H9 (cell line): ENCODE data around the gene NUDT16. TPM values are rescaled to one million over a fixed set of nuclear protein-coding genes. Genes with fewer than 3 reads are reported as not detected.

Source experiments
- DNase-seq: peaks from one replicate; pipeline ENCODE4 v3.0.0-alpha.2; 2017
- H2AFZ ChIP-seq: one replicate; pipeline ENCODE4 v1.6.1; 2013; ENCODE audit warnings: mild to moderate bottlenecking, low read length, control low read depth, moderate library complexity
- H2AK5ac ChIP-seq: 2 replicates; pipeline ENCODE4 v1.6.1; 2013; ENCODE audit warnings: low read length, control low read depth, mixed read lengths; ENCODE audit not compliant: insufficient read length
- H2BK120ac ChIP-seq: one replicate; pipeline ENCODE4 v1.6.1; 2013; ENCODE audit warnings: low read depth, mild to moderate bottlenecking, low read length, control low read depth, inconsistent platforms; ENCODE audit not compliant: poor library complexity, severe bottlenecking
- H2BK12ac ChIP-seq: 2 replicates; pipeline ENCODE4 v1.6.1; 2013; ENCODE audit warnings: low read length, control low read depth, mixed read lengths, low read depth; ENCODE audit not compliant: insufficient read length
- H2BK15ac ChIP-seq: 2 replicates; pipeline ENCODE4 v1.6.1; 2013; ENCODE audit warnings: low read depth, low read length, control low read depth
- H2BK20ac ChIP-seq: one replicate; pipeline ENCODE4 v1.6.1; 2013; ENCODE audit warnings: low read depth, mild to moderate bottlenecking, low read length, control low read depth, inconsistent platforms; ENCODE audit not compliant: poor library complexity, severe bottlenecking
- H2BK5ac ChIP-seq: 2 replicates; pipeline ENCODE4 v1.6.1; 2013; ENCODE audit warnings: low read length, control low read depth, mixed read lengths; ENCODE audit not compliant: insufficient read length
- H3K14ac ChIP-seq: 2 replicates; pipeline ENCODE4 v1.6.1; 2013; ENCODE audit warnings: low read length, control low read depth; ENCODE audit not compliant: insufficient read depth
- H3K18ac ChIP-seq: 2 replicates; pipeline ENCODE4 v1.6.1; 2013; ENCODE audit warnings: low read depth, mild to moderate bottlenecking, mixed read lengths, low read length, control low read depth; ENCODE audit not compliant: insufficient read length
- H3K23ac ChIP-seq: 2 replicates; pipeline ENCODE4 v1.6.1; 2013; ENCODE audit warnings: low read length, control low read depth, mixed read lengths, low read depth; ENCODE audit not compliant: insufficient read length
- H3K23me2 ChIP-seq: 2 replicates; pipeline ENCODE4 v1.6.1; 2013; ENCODE audit warnings: low read depth, mild to moderate bottlenecking, mixed read lengths, low read length, control low read depth; ENCODE audit not compliant: insufficient read length, poor library complexity, severe bottlenecking
- H3K27ac ChIP-seq: 2 replicates; pipeline ENCODE4 v1.5.1; 2013; ENCODE audit warnings: low read length, control low read depth, mixed read lengths, low read depth; ENCODE audit not compliant: insufficient read length
- H3K27me3 ChIP-seq: 2 replicates; pipeline ENCODE4 v1.6.1; 2013; ENCODE audit warnings: low read length, control low read depth, inconsistent platforms; ENCODE audit not compliant: insufficient read depth
- H3K4ac ChIP-seq: 2 replicates; pipeline ENCODE4 v1.6.1; 2013; ENCODE audit warnings: low read depth, mild to moderate bottlenecking, control low read depth, inconsistent platforms, low read length, moderate library complexity
- H3K4me1 ChIP-seq: 2 replicates; pipeline ENCODE4 v1.6.1; 2013; ENCODE audit warnings: low read length, control low read depth, inconsistent platforms; ENCODE audit not compliant: insufficient read depth
- H3K4me2 ChIP-seq: 2 replicates; pipeline ENCODE4 v1.6.1; 2013; ENCODE audit warnings: low read length, control low read depth, mixed read lengths; ENCODE audit not compliant: insufficient read length, insufficient read depth
- H3K56ac ChIP-seq: 2 replicates; pipeline ENCODE4 v1.6.1; 2013; ENCODE audit warnings: low read depth, mild to moderate bottlenecking, mixed read lengths, low read length, control low read depth; ENCODE audit not compliant: insufficient read length
- H3K79me1 ChIP-seq: 2 replicates; pipeline ENCODE4 v1.6.1; 2013; ENCODE audit warnings: low read depth, mild to moderate bottlenecking, moderate library complexity, low read length, control low read depth, inconsistent platforms; ENCODE audit not compliant: insufficient read depth, poor library complexity, severe bottlenecking
- H3K79me2 ChIP-seq: 2 replicates; pipeline ENCODE4 v1.6.1; 2013; ENCODE audit warnings: low read length, control low read depth, inconsistent platforms; ENCODE audit not compliant: insufficient read depth
- H3K9ac ChIP-seq: 2 replicates; pipeline ENCODE4 v1.6.1; 2013; ENCODE audit warnings: low read length, control low read depth, mixed read lengths; ENCODE audit not compliant: insufficient read length; ENCODE audit errors: extremely low read depth
- H3K9me3 ChIP-seq: one replicate; pipeline ENCODE4 v1.6.1; 2013; ENCODE audit warnings: low read depth, low read length, inconsistent platforms; ENCODE audit not compliant: control insufficient read depth
- H3T11ph ChIP-seq: one replicate; pipeline ENCODE4 v1.6.1; 2013; ENCODE audit warnings: mild to moderate bottlenecking, low read length, control low read depth, inconsistent platforms
- H4K20me1 ChIP-seq: one replicate; pipeline ENCODE4 v1.6.1; 2013; ENCODE audit not compliant: control insufficient read depth, insufficient read length, insufficient read depth
- H4K5ac ChIP-seq: 2 replicates; pipeline ENCODE4 v1.6.1; 2013; ENCODE audit warnings: low read depth, mild to moderate bottlenecking, mixed read lengths, low read length, control low read depth; ENCODE audit not compliant: insufficient read length
- H4K8ac ChIP-seq: replicated peaks from 2 replicates; pipeline ENCODE4 v1.6.1; 2013; ENCODE audit warnings: low read length, control low read depth, mixed read lengths, low read depth; ENCODE audit not compliant: insufficient read length
- H4K91ac ChIP-seq: 2 replicates; pipeline ENCODE4 v1.6.1; 2013; ENCODE audit warnings: low read depth, mild to moderate bottlenecking, moderate library complexity, mixed read lengths, low read length, control low read depth; ENCODE audit not compliant: insufficient read length
- H3K27ac Mint-ChIP-seq, 3 experiments: 2 replicates in 2 of 3; 3 replicates in 1 of 3; pipeline ENCODE4 v1.8.0; 2020 to 2021; ENCODE audit warnings: mixed read lengths in 3 of 3, mild to moderate bottlenecking in 1 of 3, moderate library complexity in 1 of 3
- H3K27me3 Mint-ChIP-seq: 2 replicates; pipeline ENCODE4 v1.8.0; 2021; ENCODE audit warnings: low read depth, mild to moderate bottlenecking, moderate library complexity, mixed read lengths
- H3K36me3 Mint-ChIP-seq, 3 experiments: 2 replicates in 2 of 3; 3 replicates in 1 of 3; pipeline ENCODE4 v1.8.0; 2020 to 2021; ENCODE audit warnings: low read depth in 3 of 3, mixed read lengths in 3 of 3; ENCODE audit not compliant: insufficient read depth in 1 of 3
- H3K4me1 Mint-ChIP-seq, 2 experiments: 2 replicates each; pipeline ENCODE4 v1.8.0; 2020; ENCODE audit warnings: mixed read lengths in 2 of 2
- H3K4me3 Mint-ChIP-seq, 2 experiments: 2 replicates in 1 of 2; 3 replicates in 1 of 2; pipeline ENCODE4 v1.8.0; 2020 to 2021; ENCODE audit warnings: mild to moderate bottlenecking in 2 of 2, mixed read lengths in 2 of 2, moderate library complexity in 1 of 2
- H3K9me3 Mint-ChIP-seq, 2 experiments: 2 replicates in 1 of 2; 3 replicates in 1 of 2; pipeline ENCODE4 v1.8.0; 2020; ENCODE audit warnings: mild to moderate bottlenecking in 2 of 2, mixed read lengths in 2 of 2, moderate library complexity in 1 of 2
- CTCF ChIP-seq: fragments of 200-600 bp; sonication (generic); conservative IDR thresholded peaks from 3 replicates; pipeline ENCODE4 v1.8.0; 2021; ENCODE audit warnings: antibody characterized with exemption, mild to moderate bottlenecking
- WGBS: extraction: QIAGEN DNeasy Blood & Tissue Kit; methylation state at CpG from one replicate; pipeline ENCODE4 v1.1.7; 2013; ENCODE audit warnings: missing lambda C conversion rate, low lambda C conversion rate, mixed read lengths; ENCODE audit not compliant: insufficient read length; ENCODE audit errors: extremely low coverage; 5-methylcytosine and 5-hydroxymethylcytosine counted together
- total RNA-seq: library from RNA; stranded (reverse); gene quantifications from 2 replicates; pipeline ENCODE4 v1.2.1, GENCODE V29; 2021

Gene NUDT16
- total RNA-seq, 1 experiment from 2014 or later: 18.2 TPM

DNA sequence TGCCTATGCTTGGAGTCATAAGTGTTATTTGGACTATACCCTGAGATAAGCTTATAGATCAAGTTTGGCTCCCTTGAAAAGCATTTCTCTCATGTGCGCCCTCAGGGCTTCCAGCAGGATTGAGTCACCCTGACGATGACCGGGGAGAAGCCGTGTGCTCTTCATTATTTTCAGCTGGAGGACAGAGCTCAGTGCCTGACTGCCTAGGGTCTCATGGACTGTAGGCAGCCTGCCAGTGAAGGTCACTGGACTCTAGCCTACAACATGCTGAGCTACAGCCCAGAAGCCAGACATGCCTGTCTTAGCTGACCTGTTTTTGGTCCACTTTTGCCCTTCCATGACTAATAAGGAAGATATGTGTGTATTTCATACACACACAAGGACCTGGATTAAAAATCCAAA is 31.6 kb upstream of the NUDT16 start:
- Histone ChIP-seq H3K9me3 (no peaks in the 10 kb centered on the region), H3K27ac (no peak overlapping the region), H2BK5ac (no peak overlapping the region), H3K9ac (no peak overlapping the region), H3K79me1 (no peaks in the 10 kb centered on the region), H3K14ac (peak overlapping the region; percentile 75; the same call in 1 of the 2 replicates), H3T11ph (no peak overlapping the region), H4K91ac (no peak overlapping the region), H3K4ac (no peak overlapping the region), H2AK5ac (no peak overlapping the region), H4K5ac (no peak overlapping the region), H3K4me1 (no peaks in the 10 kb centered on the region; the same call in 1 of the 2 replicates), H2BK20ac (no peak overlapping the region), H2AFZ (no peak overlapping the region), H3K4me2 (no peak overlapping the region), H2BK15ac (no peak overlapping the region), H4K20me1 (no peaks in the 10 kb centered on the region), H2BK120ac (no peak overlapping the region), H3K56ac (no peak overlapping the region), H3K23me2 (no peaks in the 10 kb centered on the region), H3K27me3 (no peaks in the 10 kb centered on the region), H3K23ac (no peak overlapping the region), H3K18ac (no peak overlapping the region), H2BK12ac (no peak overlapping the region), H3K79me2 (no peaks in the 10 kb centered on the region), H4K8ac (no peak overlapping the region)
- no peak overlapping the region for H3K4me3 Mint-ChIP-seq
- TF ChIP-seq CTCF: no peak
- H3K9me3 Mint-ChIP-seq: no peaks in the 10 kb centered on the region; a peak in 1 of 5 replicates
- WGBS: no CpG with 5 or more reads among the region's 4 CpGs
- H3K4me1 Mint-ChIP-seq: peaks cover 24 to 27% of the 10 kb centered on the region in 2 experiments
- H3K27ac Mint-ChIP-seq: 0 out of 7 replicates have a peak overlapping the region, but pooled peaks of 1 of the 3 experiments have one; percentile 16
- no peaks in the 10 kb centered on the region for H3K27me3 Mint-ChIP-seq
- no peak for DNase-seq
- H3K36me3 Mint-ChIP-seq: no peaks in the 10 kb centered on the region; a peak in 1 of 7 replicates
